Right cardiac atrium (tissue), 5 donors: Measurements from ENCODE around the gene NSMCE3. TPM values are rescaled to one million over a fixed set of nuclear protein-coding genes. Genes with fewer than 3 reads are reported as not detected.

ENCODE experiments used
- ATAC-seq, 2 donors: fragments of 200-7000 bp; cut with Tn5 transposase; one replicate each; pipeline versions ENCODE4 v1.8.0 to v1.9.1; 2020; ENCODE audit warnings: moderate library complexity in 2 of 2, mild to moderate bottlenecking in 1 of 2
- DNase-seq, 3 donors: peaks; one replicate each; pipeline ENCODE4 v3.0.0-alpha.2; 2020
- H3K27ac ChIP-seq: one replicate; pipeline ENCODE4 v1.5.1; 2013; ENCODE audit warnings: mild to moderate bottlenecking, low read length, control low read depth, moderate library complexity
- H3K27me3 ChIP-seq: one replicate; pipeline ENCODE4 v1.6.1; 2013; ENCODE audit not compliant: control insufficient read depth, insufficient read depth
- H3K4me1 ChIP-seq: one replicate; pipeline ENCODE4 v1.6.1; 2013; ENCODE audit warnings: low read length; ENCODE audit not compliant: control insufficient read depth, insufficient read depth
- H3K4me3 ChIP-seq: one replicate; pipeline ENCODE4 v1.5.1; 2013; ENCODE audit warnings: low read length, control low read depth
- H3K9me3 ChIP-seq: one replicate; pipeline ENCODE4 v1.6.1; 2013; ENCODE audit warnings: low read length; ENCODE audit not compliant: control insufficient read depth
- WGBS: extraction: QIAGEN DNeasy Blood & Tissue Kit; methylation state at CpG from one replicate; pipeline ENCODE4 v1.1.7; 2013; 5-methylcytosine and 5-hydroxymethylcytosine counted together
- intact Hi-C, 4 donors: fragments of 100-400 bp; cut with DNase I; formaldehyde crosslinking; loops; one replicate each; pipeline versions ENCODE4 v1.11.0 to v1.14.0; 2022 to 2023
- polyA plus RNA-seq: library from polyadenylated mRNA; stranded (reverse); fragments of 200-250 nt; gene quantifications from one replicate; pipeline ENCODE4 v1.2.3, GENCODE V29; 2013
- total RNA-seq, 4 donors: library from RNA; stranded (reverse); fragmentation: NEBNext Ultra II Directional; extraction: Animal tissue kit (Norgen Biotek cat#: 25700); gene quantifications; one replicate each; pipeline ENCODE4 v1.2.1, GENCODE V29; 2021
- donor health status: healthy with polysubstance abuse.
- donor health status: DM: no; HTN: yes; CAD: no.
- donor health status: DM: no; HTN: no; CAD: no.
- donor health status: DM: no; HTN: yes; CAD: no; lungs with severe emphysema.
- donor health status: DM: yes; HTN: yes; CAD: no.

NSMCE3 gene
- total and polyA plus RNA-seq, 5 donors, result 6.6 to 9.0 (median 8.1) TPM

- Histone ChIP-seq H3K27me3 (no peaks in the 10 kb centered on the region), H3K27ac (no peak overlapping the region), H3K4me3 (no peak overlapping the region), H3K4me1 (no peaks in the 10 kb centered on the region), H3K9me3 (no peaks in the 10 kb centered on the region)
- 66% methylated on average over 5 of the region's 5 CpGs for WGBS
- ATAC-seq (no peak), DNase-seq (no peak)
- intact Hi-C loops, result no loop called here
Observed at GRCh38 chr15:29291067-29291845, 21.6 kb upstream of the NSMCE3 start.

GRCh38 chr15:29289173-29289572, 19.6 kb upstream of the NSMCE3 start:
- WGBS, result 85% methylated on average over 3 of the region's 3 CpGs
- DNase-seq (no peak), ATAC-seq (no peak)
- H3K4me3 ChIP-seq, result no peak overlapping the region
- H3K9me3 ChIP-seq, result no peaks in the 10 kb centered on the region
- H3K27me3 ChIP-seq, result no peaks in the 10 kb centered on the region
- no peak overlapping the region for H3K27ac ChIP-seq
- H3K4me1 ChIP-seq, result no peaks in the 10 kb centered on the region
- intact Hi-C loops, result no loop called here

- ATAC-seq, result no peak
- Histone ChIP-seq H3K4me1 (no peaks in the 10 kb centered on the region), H3K27me3 (no peaks in the 10 kb centered on the region), H3K27ac (no peak overlapping the region), H3K9me3 (no peaks in the 10 kb centered on the region), H3K4me3 (no peak overlapping the region)
- DNase-seq, result no peak
- intact Hi-C loops, result no loop called here
Observed at GRCh38 chr15:29285386-29285785, 15.8 kb upstream of the NSMCE3 start.

GRCh38 chr15:29283381-29283780, 13.8 kb upstream of the NSMCE3 start:
- DNase-seq (no peak), ATAC-seq (no peak)
- Histone ChIP-seq H3K4me1 (no peaks in the 10 kb centered on the region), H3K27ac (no peak overlapping the region), H3K9me3 (no peaks in the 10 kb centered on the region), H3K27me3 (no peaks in the 10 kb centered on the region), H3K4me3 (no peak overlapping the region)
- intact Hi-C loops, result no loop called here
- 40% methylated on average over 1 of the region's 1 CpG for WGBS

- DNase-seq (no peak), ATAC-seq (no peak)
- no peaks in the 10 kb centered on the region for H3K9me3 ChIP-seq
- no peak overlapping the region for H3K27ac ChIP-seq
- WGBS, result 52% methylated on average over 7 of the region's 7 CpGs
- no peak overlapping the region for H3K4me3 ChIP-seq
- intact Hi-C loops, result no loop called here
- H3K27me3 ChIP-seq, result no peaks in the 10 kb centered on the region
- H3K4me1 ChIP-seq, result no peaks in the 10 kb centered on the region
Observed at GRCh38 chr15:29280514-29280913, 10.9 kb upstream of the NSMCE3 start.

GRCh38 chr15:29278436-29279105, 8.9 kb upstream of the NSMCE3 start:
- WGBS, result 76% methylated on average over 3 of the region's 3 CpGs
- DNase-seq (no peak), ATAC-seq (no peak)
- H3K9me3 ChIP-seq, result no peaks in the 10 kb centered on the region
- no peak overlapping the region for H3K4me3 ChIP-seq
- H3K27ac ChIP-seq, result no peak overlapping the region
- no peaks in the 10 kb centered on the region for H3K27me3 ChIP-seq
- intact Hi-C loops, result no loop called here
- H3K4me1 ChIP-seq, result no peaks in the 10 kb centered on the region

GRCh38 chr15:29276366-29276765, 6.7 kb upstream of the NSMCE3 start:
- intact Hi-C loops, result no loop called here
- H3K9me3 ChIP-seq, result no peaks in the 10 kb centered on the region
- ATAC-seq (no peak), DNase-seq (no peak)
- no peaks in the 10 kb centered on the region for H3K27me3 ChIP-seq
- no peak overlapping the region for H3K27ac ChIP-seq
- 82% methylated on average over 2 of the region's 2 CpGs for WGBS
- no peak overlapping the region for H3K4me3 ChIP-seq
- H3K4me1 ChIP-seq, result no peaks in the 10 kb centered on the region

- WGBS, result 92% methylated on average over 1 of the region's 1 CpG
- Histone ChIP-seq H3K4me3 (no peak overlapping the region), H3K4me1 (no peaks in the 10 kb centered on the region), H3K9me3 (no peaks in the 10 kb centered on the region), H3K27ac (no peak overlapping the region), H3K27me3 (no peaks in the 10 kb centered on the region)
- intact Hi-C loops, result no loop called here
- ATAC-seq (no peak), DNase-seq (no peak)
Observed at GRCh38 chr15:29275855-29276254, 6.2 kb upstream of the NSMCE3 start.

- Histone ChIP-seq H3K9me3 (no peaks in the 10 kb centered on the region), H3K27me3 (no peaks in the 10 kb centered on the region), H3K4me1 (no peaks in the 10 kb centered on the region), H3K27ac (no peak overlapping the region), H3K4me3 (no peak overlapping the region)
- DNase-seq (no peak), ATAC-seq (no peak)
- whole genome bisulfite sequencing, result 73% methylated on average over 3 of the region's 3 CpGs
- intact Hi-C loops, result no loop called here
Observed at GRCh38 chr15:29274946-29275345, 5.3 kb upstream of the NSMCE3 start.

- H3K27me3 ChIP-seq, result no peaks in the 10 kb centered on the region
- peaks cover 3% of the 10 kb centered on the region for H3K4me1 ChIP-seq
- DNase-seq (no peak), ATAC-seq (no peak)
- no peak overlapping the region for H3K27ac ChIP-seq
- H3K4me3 ChIP-seq, result no peak overlapping the region
- H3K9me3 ChIP-seq, result no peaks in the 10 kb centered on the region
- 90% methylated on average over 5 of the region's 5 CpGs for WGBS
- intact Hi-C loops, result no loop called here
Observed at GRCh38 chr15:29272219-29272618, 2.6 kb upstream of the NSMCE3 start.

GRCh38 chr15:29270976-29271375, 1.4 kb upstream of the NSMCE3 start:
- H3K27me3 ChIP-seq, result no peaks in the 10 kb centered on the region
- peaks cover 3% of the 10 kb centered on the region for H3K4me1 ChIP-seq
- no peak overlapping the region for H3K4me3 ChIP-seq
- DNase-seq (no peak), ATAC-seq (no peak)
- H3K27ac ChIP-seq, result no peak overlapping the region
- H3K9me3 ChIP-seq, result no peaks in the 10 kb centered on the region
- intact Hi-C loops, result no loop called here
